ENCODE results near the gene ART1. TPM values are rescaled to one million over a fixed set of nuclear protein-coding genes. Genes with fewer than 3 reads are reported as not detected.

Gene ART1
- total and polyA plus RNA-seq, 2 of the 8 experiments (the other 6 are each of a cell fraction or from before 2014, with no cell fraction given) = not detected

- ChIA-PET POLR2A (ENCODE audit: partially characterized antibody) (interaction anchor here (1.1 kb wide), 1 partner anchor 11 kb away, joined by 3 read pairs; no protein-coding TSS in a partner anchor), CTCF (ENCODE audit: partially characterized antibody) (interaction anchor here (0.6 to 1.0 kb wide), 3 partner anchors 11 to 50 kb away, joined by 3 read pairs; no protein-coding TSS in a partner anchor)
- no peak overlapping the region for H2BK15ac ChIP-seq (ENCODE audit: low read length)
- no peak for DNase-seq (ENCODE audit: low read depth in 1 of 2, low spot score in 2 of 2)
- no peak overlapping the region for H3K23ac ChIP-seq (ENCODE audit: insufficient read length)
- H3K36me3 ChIP-seq (ENCODE audit: control insufficient read depth in 2 of 4, insufficient read depth in 4 of 4, low read length in 3 of 4) = peaks cover 37 to 89% (median 63%) of the 10 kb centered on the region in 4 experiments
- H2AFZ ChIP-seq (ENCODE audit: low read length) = no peak overlapping the region
- TF ChIP-seq, protein P1, sequence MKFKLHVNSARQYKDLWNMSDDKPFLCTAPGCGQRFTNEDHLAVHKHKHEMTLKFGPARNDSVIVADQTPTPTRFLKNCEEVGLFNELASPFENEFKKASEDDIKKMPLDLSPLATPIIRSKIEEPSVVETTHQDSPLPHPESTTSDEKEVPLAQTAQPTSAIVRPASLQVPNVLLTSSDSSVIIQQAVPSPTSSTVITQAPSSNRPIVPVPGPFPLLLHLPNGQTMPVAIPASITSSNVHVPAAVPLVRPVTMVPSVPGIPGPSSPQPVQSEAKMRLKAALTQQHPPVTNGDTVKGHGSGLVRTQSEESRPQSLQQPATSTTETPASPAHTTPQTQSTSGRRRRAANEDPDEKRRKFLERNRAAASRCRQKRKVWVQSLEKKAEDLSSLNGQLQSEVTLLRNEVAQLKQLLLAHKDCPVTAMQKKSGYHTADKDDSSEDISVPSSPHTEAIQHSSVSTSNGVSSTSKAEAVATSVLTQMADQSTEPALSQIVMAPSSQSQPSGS (IDR thresholded peaks at IDR 0.05; ENCODE audit: low read length) = no peak
- TF ChIP-seq GTF2F1 (IDR thresholded peaks at IDR 0.05; ENCODE audit: borderline replicate concordance, low read depth, low read length) = no peak
- no peak overlapping the region for H3K27ac ChIP-seq (ENCODE audit: low read depth, low read length)
- no peak overlapping the region for H3K4me3 ChIP-seq (ENCODE audit: extremely low read depth in 1 of 4, insufficient read depth in 2 of 4, low read depth in 3 of 4, low read length in 4 of 4)
- H2BK5ac ChIP-seq (ENCODE audit: low read depth, low read length) = no peak overlapping the region
- no peak overlapping the region for H2BK120ac ChIP-seq (replicated peaks; ENCODE audit: low read depth, low read length)
- no peak overlapping the region for H4K8ac ChIP-seq (ENCODE audit: extremely low read depth, insufficient read depth, low read length)
- H3K9ac ChIP-seq (replicated peaks in 1 of 4; ENCODE audit: extremely low read depth in 1 of 4, low read depth in 3 of 4, low read length in 3 of 4) = no peak overlapping the region
- WGBS, 2 experiments (ENCODE audit: extremely low coverage in 1 of 2, insufficient coverage in 1 of 2, insufficient read length in 1 of 2, insufficient replicate concordance in 2 of 2, low coverage in 1 of 2, low lambda C conversion rate in 2 of 2, missing lambda C conversion rate in 1 of 2) = 83% methylated on average over 2 of the region's 2 CpGs; no CpG with 5 or more reads in 1 of the 2 experiments
- H3K4me1 ChIP-seq (replicated peaks in 1 of 4; ENCODE audit: control insufficient read depth in 3 of 4, insufficient read depth in 4 of 4, low read length in 3 of 4) = no peaks in the 10 kb centered on the region
- H3K4ac ChIP-seq (replicated peaks; ENCODE audit: insufficient read length, low read depth, low read length) = no peak overlapping the region
- H3K14ac ChIP-seq (ENCODE audit: insufficient read length) = no peak overlapping the region
- no peaks in the 10 kb centered on the region for H3K23me2 ChIP-seq (ENCODE audit: low read depth, low read length)
- H2BK12ac ChIP-seq (ENCODE audit: low read depth, low read length) = no peak overlapping the region
- H4K20me1 ChIP-seq (replicated peaks in 1 of 2; ENCODE audit: control insufficient read depth in 1 of 2, insufficient read depth in 2 of 2, low read length in 2 of 2) = peaks cover 0 to 2% of the 10 kb centered on the region in 2 experiments
- no peak overlapping the region for H2BK20ac ChIP-seq (ENCODE audit: low read length)
- H3K27me3 ChIP-seq (replicated peaks in 1 of 4; ENCODE audit: control insufficient read depth in 3 of 4, extremely low read depth in 1 of 4, insufficient read depth in 3 of 4, low read length in 3 of 4) = no peaks in the 10 kb centered on the region
- no peak overlapping the region for H3K4me2 ChIP-seq (ENCODE audit: insufficient read depth in 1 of 2, low read depth in 2 of 2, low read length in 2 of 2)
- H3K9me3 ChIP-seq (ENCODE audit: insufficient read depth in 2 of 2, low read depth in 1 of 2, low read length in 1 of 2) = no peaks in the 10 kb centered on the region
- H4K91ac ChIP-seq (replicated peaks; ENCODE audit: insufficient read length, low read length) = no peak overlapping the region
- no peak overlapping the region for H2AK5ac ChIP-seq (ENCODE audit: low read depth, low read length)
- no peak overlapping the region for H4K5ac ChIP-seq (ENCODE audit: insufficient read length, low read depth, low read length)
- no peak for FAIRE-seq
- no peak overlapping the region for H3K56ac ChIP-seq (replicated peaks; ENCODE audit: insufficient read length, low read depth, low read length)
- no peak overlapping the region for H3K18ac ChIP-seq (ENCODE audit: extremely low read depth, low read length)
- H3K79me2 ChIP-seq (ENCODE audit: control insufficient read depth in 1 of 2, insufficient read depth in 2 of 2, low read length in 2 of 2) = no peaks in the 10 kb centered on the region
- H3K79me1 ChIP-seq (ENCODE audit: low read depth, low read length) = no peaks in the 10 kb centered on the region
Observed at GRCh38 chr11:3684819-3685172, 39.9 kb downstream of the ART1 start.

Measured in H1 (cell line).